Measurements from ENCODE around the gene WASHC4.

GRCh38 chr12:105164068-105164467 is 56.5 kb downstream of the WASHC4 start:
- TF ChIP-seq CTCF (IDR thresholded peaks at IDR 0.05; ENCODE audit: low read length) (no peak), EZH2 (IDR thresholded peaks at IDR 0.05; ENCODE audit: borderline replicate concordance, low read length) (no peak)
